Measurements from ENCODE around the gene SPATA31E1. TPM values are rescaled to one million over a fixed set of nuclear protein-coding genes. Genes with fewer than 3 reads are reported as not detected.

SPATA31E1 gene
- total RNA-seq, 2 donors from 2014 or later, result not detected

GRCh38 chr9:87853876-87854579, 28.6 kb upstream of the SPATA31E1 start:
- Histone ChIP-seq H3K9me3 (no peaks in the 10 kb centered on the region), H3K27me3 (no peaks in the 10 kb centered on the region), H3K27ac (no peak overlapping the region), H3K4me3 (no peak overlapping the region), H3K36me3 (no peaks in the 10 kb centered on the region), H3K4me1 (no peaks in the 10 kb centered on the region)
- TF ChIP-seq, protein P1, sequence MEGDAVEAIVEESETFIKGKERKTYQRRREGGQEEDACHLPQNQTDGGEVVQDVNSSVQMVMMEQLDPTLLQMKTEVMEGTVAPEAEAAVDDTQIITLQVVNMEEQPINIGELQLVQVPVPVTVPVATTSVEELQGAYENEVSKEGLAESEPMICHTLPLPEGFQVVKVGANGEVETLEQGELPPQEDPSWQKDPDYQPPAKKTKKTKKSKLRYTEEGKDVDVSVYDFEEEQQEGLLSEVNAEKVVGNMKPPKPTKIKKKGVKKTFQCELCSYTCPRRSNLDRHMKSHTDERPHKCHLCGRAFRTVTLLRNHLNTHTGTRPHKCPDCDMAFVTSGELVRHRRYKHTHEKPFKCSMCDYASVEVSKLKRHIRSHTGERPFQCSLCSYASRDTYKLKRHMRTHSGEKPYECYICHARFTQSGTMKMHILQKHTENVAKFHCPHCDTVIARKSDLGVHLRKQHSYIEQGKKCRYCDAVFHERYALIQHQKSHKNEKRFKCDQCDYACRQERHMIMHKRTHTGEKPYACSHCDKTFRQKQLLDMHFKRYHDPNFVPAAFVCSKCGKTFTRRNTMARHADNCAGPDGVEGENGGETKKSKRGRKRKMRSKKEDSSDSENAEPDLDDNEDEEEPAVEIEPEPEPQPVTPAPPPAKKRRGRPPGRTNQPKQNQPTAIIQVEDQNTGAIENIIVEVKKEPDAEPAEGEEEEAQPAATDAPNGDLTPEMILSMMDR (IDR thresholded peaks at IDR 0.05), result no peak
- DNase-seq (ENCODE audit: low spot score), result no peak

DNA sequence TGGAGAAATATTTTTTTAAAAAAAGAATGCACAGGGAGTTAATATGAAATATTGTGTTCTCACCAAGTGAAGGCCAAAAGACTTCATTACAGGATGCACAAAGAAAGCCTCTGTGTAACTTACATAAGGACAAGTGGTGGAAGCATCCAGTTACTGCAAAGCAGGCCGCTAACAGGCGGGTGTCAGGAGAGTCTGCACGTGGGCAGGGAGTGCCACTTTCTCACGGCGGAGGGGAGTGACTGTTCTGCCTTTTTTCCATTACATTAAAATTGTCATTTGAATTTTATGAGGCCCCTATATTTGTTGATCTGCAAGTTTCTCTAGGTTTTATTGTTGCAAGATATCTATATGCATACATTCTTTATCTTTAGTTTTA, 28.1 kb upstream of the SPATA31E1 start:
- H3K9me3 ChIP-seq, result no peaks in the 10 kb centered on the region
- no peak for DNase-seq (ENCODE audit: low spot score)
- H3K27ac ChIP-seq, result no peak overlapping the region
- TF ChIP-seq, protein P1 (IDR thresholded peaks at IDR 0.05), result no peak
- H3K27me3 ChIP-seq, result no peaks in the 10 kb centered on the region
- no peaks in the 10 kb centered on the region for H3K4me1 ChIP-seq
- no peaks in the 10 kb centered on the region for H3K36me3 ChIP-seq
- no peak overlapping the region for H3K4me3 ChIP-seq

DNA sequence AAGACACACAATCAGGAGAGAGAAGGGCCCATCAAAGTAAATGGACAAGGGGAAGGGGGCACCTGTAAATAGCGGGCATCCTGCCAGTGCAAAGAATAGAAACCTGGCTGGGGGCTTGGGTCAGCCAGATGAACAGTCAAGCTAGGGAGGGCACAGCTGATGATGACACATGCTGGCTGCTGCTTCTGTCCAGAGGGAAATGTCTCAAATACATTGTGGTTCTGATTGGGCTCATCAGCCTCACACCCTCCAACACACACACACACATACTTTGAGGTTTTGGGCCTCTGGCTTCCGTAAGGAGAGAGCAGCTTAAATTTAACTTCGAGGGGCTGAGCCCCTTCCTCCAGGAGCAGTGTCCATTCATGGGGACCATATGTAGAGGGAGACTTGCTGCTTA, 27.6 kb upstream of the SPATA31E1 start:
- Histone ChIP-seq H3K4me3 (no peak overlapping the region), H3K27ac (no peak overlapping the region), H3K36me3 (no peaks in the 10 kb centered on the region), H3K4me1 (no peaks in the 10 kb centered on the region), H3K9me3 (no peaks in the 10 kb centered on the region), H3K27me3 (no peaks in the 10 kb centered on the region)
- DNase-seq (ENCODE audit: low spot score), result no peak
- TF ChIP-seq, protein P1 (IDR thresholded peaks at IDR 0.05), result no peak

- Histone ChIP-seq H3K4me1 (no peaks in the 10 kb centered on the region), H3K27me3 (no peaks in the 10 kb centered on the region), H3K4me3 (no peak overlapping the region), H3K36me3 (no peaks in the 10 kb centered on the region), H3K9me3 (peaks cover 0 to 6% of the 10 kb centered on the region in 2 donors), H3K27ac (no peak overlapping the region)
- TF ChIP-seq, protein P1 (IDR thresholded peaks at IDR 0.05), result no peak
- DNase-seq (ENCODE audit: low spot score), result no peak
These were observed 25.3 kb upstream of the SPATA31E1 start for GRCh38 chr9:87857141-87857947.

GRCh38 chr9:87857948-87858335, 24.7 kb upstream of the SPATA31E1 start:
- Histone ChIP-seq H3K36me3 (no peaks in the 10 kb centered on the region), H3K4me3 (no peak overlapping the region), H3K4me1 (no peaks in the 10 kb centered on the region), H3K9me3 (peaks cover 0 to 6% of the 10 kb centered on the region in 2 donors), H3K27me3 (no peaks in the 10 kb centered on the region), H3K27ac (no peak overlapping the region)
- TF ChIP-seq, protein P1 (IDR thresholded peaks at IDR 0.05), result no peak
- DNase-seq (ENCODE audit: low spot score), result no peak

Data from right atrium auricular region (tissue), 2 donors.